Stimulated activated CD8-positive, alpha-beta memory T cell treated with anti-CD3 and anti-CD28 coated beads, Interleukin-15, amount 100 ng/mL, for 4 hours (primary cell): ENCODE measurements around the gene KHDC1.
"Not testable (repeated sequence)": the region's sequence is repeated elsewhere in the genome, so short reads cannot be mapped to it uniquely, and the experiment has no call there.

Source experiments
- DNase-seq, 2 donors: peaks; one replicate each; pipeline ENCODE4 v3.0.0-alpha.2; 2020; ENCODE audit warnings: low read depth in 2 of 2

KHDC1 gene

DNA sequence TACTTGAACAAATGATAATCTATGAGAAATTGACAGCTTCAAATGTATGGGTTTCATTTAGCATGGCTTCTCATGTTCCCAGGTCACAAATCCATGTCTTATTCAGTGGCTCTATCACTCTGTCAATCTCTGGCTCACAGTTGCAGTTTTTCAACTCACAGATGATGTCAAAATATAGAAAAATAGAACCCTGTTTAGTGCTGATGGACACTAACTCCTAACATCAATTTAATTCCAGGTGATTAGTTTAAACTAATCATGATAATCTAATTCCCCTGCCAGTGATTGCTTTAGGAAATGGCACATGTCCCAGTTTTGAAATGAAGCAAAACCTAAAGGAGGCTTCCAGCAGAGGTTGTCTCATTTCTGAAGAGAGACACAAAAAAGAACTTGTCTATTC is 13.0 kb downstream of the KHDC1 start:
- DNase-seq: no peak

DNA sequence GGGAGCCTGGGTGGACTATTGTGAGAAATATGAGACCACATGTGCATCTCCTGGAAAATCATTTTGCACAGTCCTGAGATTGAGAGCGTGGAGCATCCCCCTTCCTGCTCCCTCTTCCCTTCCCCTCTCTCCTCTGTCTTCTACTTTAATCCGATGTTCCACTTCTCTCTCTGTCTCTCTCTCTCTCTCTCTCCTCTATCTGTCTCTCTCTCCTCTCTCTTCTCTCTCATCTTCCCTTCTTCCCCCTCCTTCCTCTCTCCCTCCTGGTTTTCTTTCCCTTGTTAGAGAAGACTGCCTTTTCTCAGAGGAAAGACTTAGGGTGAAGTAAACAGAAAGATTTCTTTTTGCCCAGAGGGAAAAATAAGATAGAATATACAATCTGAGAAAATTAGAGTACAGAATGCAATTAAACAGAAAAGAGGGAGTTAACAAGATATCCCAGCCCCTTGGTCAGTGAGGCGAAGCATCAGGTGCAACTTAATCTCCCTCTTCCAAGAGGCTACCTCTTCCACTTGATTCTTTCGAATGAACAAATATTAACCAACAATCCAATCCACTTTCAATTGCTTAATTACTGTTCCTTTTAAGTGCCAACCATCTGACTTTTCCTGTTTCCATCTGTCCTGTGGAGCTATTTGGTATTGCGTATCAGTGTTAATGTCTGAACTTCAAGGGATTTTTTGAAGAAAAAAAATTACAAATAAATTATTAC is 14.6 kb downstream of the KHDC1 start:
- DNase-seq: no peak

DNA sequence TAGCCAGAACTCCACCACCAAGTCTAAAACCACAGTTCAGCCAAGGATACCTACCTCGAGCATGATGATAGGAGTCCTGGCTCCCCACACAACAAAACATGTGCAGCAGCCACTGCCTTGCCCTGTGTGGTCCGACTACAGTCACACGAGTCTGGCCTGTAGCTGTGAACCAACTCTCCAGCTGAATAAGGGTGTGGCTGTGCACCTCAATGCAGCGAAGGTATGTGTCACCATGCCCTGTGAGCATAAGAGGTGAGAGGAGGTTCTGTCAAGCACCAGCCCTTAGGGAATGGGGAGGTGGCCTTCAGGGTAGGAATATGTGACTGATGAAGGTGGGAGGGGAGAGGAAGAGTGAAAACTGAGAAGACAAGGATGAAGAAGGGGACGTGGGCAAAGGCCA is 21.0 kb downstream of the KHDC1 start:
- no peak for DNase-seq

DNA sequence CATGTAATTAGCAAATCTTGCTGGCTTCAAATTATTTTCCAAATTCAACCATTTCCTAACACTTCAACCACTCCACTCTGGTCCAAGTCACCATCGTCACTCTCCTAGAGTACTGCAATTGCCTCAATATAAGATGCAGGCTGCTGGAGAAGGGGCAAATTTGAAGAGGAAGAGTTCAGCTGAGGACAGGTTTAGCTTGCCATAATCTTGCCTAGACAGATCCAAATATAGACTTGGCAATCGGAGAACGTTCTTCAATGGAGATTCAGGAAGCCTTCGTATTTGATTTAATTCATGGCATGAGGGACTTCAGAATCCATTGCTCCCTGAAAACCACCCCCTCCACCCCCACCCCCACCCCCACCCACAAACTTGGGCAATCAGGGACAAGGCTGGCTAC is 22.3 kb downstream of the KHDC1 start:
- no peak for DNase-seq

DNA sequence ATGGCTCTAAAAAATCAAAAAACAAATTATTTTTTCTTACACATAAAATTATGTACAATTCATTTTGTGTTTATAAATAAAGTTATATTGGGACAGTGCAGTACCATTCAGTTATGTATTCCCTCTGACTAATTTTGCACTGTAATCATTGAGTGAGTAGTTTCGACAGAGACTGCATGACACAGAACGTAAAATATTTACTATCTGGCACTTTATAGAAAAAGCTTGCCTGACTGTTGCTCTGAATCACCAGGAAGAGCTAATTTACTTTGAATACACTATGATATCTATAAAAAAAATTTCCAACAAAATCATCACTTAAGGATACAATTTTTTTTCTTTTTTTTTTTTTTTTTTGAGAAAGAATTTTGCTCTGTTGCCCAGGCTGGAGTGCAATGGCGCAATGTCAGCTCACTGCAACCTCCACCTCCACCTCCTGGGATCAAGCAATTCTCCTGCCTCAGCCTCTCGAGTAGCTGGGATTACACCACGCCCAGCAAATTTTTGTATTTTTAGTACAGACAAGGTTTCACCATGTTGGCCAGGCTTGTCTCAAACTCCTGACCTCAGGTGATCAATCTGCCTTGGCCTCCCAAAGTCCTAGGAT is 26.7 kb downstream of the KHDC1 start:
- DNase-seq: no peak

DNA sequence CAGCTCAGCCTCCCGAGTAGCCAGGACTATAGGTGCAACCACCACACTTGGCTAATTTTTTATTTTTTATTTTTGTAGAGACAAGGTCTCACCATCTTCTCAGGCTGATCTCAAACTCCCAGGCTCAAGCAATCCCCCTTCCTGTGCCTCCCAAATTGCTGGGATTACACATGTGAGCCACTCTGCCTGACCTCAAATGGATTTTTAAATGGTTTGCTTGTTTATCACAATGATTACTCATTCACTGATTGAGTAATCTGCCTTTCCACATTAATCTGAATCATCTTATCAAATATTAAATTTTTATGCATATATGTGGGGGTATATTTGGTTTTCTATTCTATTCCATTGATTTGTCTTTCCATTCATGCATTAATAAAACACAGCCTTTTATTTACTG is 28.3 kb downstream of the KHDC1 start:
- no peak for DNase-seq

DNA sequence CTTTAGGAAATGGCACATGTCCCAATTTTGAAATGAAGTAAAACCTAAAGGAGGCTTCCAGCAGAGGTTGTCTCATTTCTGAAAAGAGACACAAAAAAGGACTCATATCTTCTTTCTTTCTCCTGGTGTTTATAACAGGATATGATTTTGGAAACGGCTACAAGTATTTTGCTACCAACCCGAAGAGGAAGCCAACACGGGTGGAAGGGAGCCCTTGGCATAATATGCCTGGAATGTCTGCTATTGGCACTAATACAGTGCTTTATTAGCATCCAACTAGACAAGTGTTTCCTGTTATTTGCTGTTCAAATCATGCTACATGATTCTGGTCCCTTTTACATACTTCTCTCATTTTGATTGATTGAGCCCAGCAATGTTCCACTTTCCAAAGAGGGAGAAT is 29.0 kb downstream of the KHDC1 start:
- DNase-seq: not testable (repeated sequence)

DNA sequence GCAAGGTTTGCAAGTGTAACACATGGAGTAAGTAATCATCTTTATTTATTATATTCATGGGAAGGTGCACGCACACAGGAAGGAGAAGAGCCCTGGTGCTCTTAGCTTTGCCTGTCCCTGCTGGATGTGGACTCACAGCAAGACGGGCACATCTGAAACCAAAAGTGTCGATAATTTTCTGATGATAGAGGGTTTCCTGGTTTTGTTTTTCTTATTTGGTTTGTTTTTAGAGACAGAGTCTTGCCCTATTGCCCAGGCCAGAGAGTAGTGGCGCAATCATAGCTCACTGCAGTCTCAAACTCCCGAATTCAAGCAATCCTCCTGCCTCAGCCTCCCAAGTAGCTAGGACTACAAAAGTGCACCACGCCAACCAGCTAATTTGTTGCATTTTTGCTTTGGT is 29.9 kb downstream of the KHDC1 start:
- DNase-seq: no peak

DNA sequence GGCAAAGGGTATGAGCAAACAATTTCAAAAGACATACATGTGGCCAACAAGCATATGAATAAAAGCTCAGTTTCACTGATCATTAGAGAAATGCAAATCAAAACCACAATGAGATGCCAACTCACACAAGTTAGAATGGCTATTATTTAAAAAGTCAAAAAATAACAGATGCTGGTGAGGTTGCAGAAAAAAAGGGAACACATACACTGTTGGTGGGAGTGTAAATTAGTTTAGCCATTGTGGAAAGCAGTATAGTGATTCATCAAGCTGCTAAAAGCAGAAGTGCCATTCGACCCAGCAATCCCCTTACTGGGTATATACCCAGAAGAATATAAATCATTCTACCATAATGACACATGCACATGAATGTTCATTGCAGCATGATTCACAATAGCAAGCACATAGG is 31.0 kb downstream of the KHDC1 start:
- no peak for DNase-seq

DNA sequence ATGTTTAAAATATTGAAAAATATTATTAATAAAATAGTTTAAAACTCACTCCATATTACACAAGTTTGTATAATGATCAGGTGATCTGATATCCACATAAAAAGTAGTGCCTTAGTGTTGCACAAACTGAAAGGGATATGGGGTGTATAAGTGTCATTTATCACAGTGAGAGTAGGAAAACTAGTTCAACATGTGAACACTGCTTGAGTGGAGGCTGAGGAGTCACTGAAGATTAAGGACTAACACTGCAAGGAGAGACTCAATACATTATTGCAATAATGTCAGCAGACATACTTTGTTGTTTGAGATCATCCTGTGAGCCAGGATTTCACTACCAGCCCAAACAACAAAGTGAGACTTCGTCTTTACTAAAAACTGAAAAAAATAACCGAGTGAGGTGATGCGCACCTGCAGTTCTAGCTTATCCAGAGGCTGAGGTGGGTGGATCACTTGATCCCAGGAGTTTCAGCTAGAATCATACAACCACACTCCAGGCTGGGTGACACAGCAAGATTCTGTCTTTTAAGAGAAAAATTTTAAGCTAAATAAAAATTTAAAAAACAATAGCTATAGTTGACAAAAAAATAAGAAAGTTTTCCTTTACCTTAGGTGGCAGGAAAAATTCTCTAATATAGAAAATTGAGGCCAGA is 35.3 kb downstream of the KHDC1 start:
- no peak for DNase-seq

DNA sequence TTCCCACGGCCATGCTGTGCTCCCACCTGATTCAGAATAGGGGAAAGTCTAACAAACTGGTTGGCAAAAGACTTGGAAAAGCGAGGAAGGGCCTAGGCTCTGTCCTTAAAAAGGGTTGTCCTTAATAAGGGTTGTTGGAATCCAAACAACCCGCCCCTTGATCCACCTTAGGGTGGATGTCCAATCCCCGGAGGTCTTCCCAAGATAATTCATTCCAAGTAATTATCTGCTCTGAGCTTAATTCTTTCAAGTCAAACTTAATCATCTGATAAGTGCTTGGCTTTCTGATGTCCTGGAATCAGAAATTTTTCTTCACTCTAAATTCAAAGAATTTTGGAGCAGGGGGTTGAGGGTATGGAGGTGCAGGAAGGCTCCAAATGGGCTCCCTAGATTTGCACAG is 37.6 kb downstream of the KHDC1 start, which contains the start of gene KHDC1L:
KHDC1L (minus strand) TSS at position 101 of the 400 bp plus-strand sequence; CDS start at position 13, 88 bp downstream.
- no peak for DNase-seq

DNA sequence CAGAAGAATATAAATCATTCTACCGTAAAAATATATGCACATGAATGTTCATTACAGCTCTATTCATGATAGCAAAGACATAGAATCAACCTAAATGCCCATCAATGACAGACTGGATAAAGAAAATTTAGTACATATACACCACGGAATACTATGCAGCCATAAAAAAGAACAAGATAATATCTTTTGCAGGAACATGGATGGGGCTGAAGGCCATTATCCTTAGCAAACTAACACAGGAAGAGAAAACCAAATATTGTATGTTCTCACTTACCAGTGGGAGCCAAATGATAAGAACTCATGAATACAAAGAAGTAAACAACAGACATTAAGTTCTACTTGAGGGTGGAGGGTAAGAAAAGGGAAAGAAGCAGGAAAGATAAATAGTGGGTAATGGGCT is 46.1 kb downstream of the KHDC1 start:
- no peak for DNase-seq

DNA sequence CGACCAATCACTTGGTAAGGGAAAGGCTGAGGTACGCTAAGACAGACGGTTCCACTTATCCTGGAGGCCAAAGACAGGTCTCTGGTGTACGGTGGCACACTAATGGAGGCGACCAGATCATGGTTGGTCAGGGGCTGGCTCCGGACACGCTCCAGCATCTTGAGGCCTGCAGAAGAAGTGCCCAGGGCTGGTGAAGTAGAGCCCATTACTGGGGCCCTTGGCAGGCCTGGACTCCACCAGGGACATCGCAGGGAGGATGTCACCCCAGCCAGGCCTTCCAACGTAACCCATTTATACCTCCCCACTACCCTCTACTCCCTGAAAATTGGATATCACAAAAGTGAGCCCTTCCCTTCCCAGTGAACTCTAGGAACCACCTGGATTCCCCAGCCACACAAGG is 53.9 kb downstream of the KHDC1 start:
- no peak for DNase-seq

DNA sequence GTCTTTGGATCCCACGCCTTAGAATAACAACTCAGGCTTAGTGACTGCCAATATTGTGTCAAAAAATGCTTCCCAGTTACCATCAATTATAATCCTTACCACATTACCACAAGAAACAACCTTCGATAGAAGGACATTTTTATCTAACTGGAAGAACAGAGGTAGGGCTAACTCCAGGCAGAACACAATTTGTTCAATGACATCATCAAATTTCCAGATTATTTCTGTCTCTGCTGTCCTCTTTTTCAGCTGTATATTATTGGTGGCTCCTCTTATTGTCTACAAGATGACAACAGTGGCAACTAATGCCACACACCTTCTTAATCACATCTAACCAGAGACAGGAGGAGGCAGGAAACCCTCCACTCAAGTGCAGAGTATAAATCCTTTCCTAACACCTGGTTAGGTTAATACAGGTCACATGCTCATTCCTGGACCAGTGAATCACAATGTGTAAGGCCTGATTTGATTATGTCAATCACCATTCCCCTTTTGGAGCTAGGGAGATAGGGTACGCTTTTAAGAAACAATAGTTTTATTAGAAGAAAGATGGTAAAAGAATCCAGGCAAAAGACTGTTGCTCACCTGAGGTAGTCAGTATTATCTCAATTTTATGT is 55.7 kb downstream of the KHDC1 start:
- no peak for DNase-seq

DNA sequence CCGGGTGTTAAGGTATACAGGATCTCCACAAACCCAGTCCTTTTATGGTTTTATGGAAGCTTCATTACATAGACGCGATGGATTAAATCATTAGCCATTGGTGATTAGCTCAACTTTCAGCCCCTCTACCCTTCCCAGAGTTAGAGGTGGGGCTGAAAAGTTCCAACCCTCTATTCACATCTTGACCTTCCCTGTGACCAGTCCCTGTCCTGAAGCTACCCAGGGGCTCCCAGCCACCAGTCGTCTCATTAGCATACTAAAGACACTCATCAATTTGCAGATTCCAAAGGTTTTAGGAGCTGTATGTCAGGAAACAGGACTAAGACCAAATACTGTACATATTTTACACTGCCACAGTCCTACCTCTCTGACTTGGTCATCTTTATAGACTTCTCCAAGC is 58.7 kb downstream of the KHDC1 start:
- no peak for DNase-seq

DNA sequence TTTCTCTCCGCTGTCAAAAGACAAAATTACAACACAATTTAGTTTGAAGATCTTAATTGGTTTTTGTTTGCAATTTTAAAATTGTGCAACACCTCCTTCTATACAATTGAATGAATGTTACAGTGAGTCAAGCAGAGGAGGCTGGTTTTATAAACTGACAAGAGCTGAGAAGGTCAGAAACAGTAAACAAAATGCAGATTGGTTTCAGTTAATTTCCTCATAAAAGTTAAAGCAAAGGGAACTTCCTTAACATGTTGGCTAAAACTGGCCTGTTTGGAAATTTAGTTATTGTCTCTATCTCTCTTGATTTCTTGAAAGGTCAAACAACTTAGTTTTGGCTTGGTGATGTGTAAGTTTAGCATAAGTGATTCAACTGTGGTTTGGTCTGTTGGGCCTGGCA is 59.9 kb downstream of the KHDC1 start:
- DNase-seq: no peak

DNA sequence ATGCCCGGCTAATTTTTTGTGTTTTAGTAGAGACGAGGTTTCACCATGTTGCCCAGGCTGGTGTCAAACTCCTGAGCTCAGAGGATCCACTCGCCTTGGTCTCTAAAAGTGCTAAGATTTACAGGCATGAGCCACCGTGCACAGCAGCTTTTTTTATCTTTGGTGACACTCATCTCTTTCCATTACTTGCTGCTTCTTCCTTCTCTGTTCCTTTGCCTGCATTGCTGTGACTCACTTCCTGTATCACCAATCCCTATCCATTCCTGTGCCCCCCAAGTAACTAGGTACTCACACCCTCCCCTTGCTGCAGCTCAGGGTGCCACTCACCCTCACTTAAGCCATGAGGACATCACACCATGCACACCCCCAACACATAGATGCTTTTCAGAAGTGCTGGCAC is 62.3 kb downstream of the KHDC1 start:
- no peak for DNase-seq

DNA sequence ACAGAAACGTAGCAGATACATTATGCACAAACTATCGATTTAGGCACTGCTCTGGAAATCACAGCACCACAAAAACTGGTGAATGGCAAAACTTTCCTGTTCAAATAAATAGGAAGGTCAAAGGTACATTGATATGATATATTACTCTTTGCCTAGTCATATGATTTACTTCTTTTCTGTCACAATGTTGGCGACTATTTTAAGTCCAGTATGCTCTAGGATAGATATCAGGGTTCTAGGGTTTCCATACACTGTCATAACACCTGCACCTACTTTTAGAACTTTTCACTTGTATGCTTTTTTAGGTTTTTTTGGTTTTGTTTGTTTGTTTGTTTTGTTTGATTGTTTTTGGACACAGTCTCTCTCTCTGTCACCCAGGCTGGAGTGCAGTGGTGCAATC is 62.7 kb downstream of the KHDC1 start:
- no peak for DNase-seq

DNA sequence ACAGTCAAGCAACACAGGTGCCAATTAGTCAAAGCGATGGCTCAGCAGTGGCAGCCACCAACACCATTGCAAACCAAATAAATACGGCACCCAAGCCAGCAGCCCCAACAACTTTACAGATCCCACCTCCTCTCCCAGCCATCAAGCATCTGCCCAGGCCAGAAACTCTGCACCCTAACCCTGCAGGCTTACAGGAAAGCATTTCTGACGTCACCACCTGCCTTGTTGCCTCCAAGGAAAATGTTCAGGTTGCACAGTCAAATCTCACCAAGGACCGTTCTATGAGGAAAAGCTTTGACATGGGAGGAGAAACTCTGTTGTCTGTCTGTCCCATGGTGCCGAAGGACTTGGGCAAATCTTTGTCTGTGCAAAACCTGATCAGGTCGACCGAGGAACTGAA is 68.3 kb downstream of the KHDC1 start:
- DNase-seq: no peak

DNA sequence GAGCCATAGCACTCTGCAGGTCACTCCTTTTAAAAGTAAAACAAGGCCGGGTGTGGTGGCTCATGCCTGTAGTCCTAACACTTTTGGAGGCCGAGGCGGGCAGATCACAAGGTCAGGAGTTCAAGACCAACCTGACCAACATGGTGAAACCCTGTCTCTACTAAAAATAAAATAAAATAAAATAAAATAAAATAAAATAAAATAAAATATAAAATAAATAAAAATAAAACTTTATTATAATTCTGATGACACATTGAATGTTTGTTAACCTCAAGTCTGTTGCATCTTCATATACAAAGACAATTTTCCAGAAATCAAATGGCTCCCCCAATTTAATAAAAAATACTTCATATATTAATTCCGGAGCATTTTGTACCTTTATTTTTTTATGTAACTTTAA is 69.7 kb downstream of the KHDC1 start:
- DNase-seq: not testable (repeated sequence)
